ENCODE data around the gene ABCC6. TPM values are rescaled to one million over a fixed set of nuclear protein-coding genes. Genes with fewer than 3 reads are reported as not detected.
"Not testable (repeated sequence)": the region's sequence is repeated elsewhere in the genome, so short reads cannot be mapped to it uniquely, and the experiment has no call there.

The ABCC6 gene
- total RNA-seq, 1 experiment from 2014 or later: 1.1 TPM

DNA sequence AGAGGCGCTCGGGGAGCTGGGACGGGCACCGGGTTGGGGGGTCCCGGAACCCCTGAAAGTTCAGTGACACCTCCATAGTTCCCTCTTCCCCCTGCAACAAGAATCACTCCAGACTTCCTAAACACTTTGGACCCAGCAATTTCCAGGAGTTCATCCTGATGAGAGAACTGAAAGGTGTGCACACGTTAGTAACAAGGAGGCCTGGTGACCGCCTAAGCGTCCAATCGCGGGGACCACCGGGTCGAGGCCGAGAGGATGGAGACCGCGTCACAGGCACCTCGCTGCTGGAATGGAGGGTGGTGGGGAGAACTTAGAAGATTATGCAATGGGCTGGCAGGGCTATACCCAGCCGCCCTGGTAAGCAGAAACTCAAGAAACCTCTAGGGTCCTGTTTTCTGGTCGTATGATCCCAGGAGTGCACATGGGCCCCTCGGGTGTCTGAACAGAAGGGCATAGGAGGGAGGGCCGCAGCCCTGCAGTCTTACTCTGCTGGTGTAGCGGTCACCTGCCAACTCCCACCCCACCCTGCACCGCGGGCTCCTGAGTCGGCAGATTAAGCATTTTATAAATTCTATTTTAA lies 458 bp upstream of the ABCC6 start:
- H2BK15ac ChIP-seq (ENCODE audit: low read depth, low read length); H4K8ac ChIP-seq (replicated peaks; ENCODE audit: insufficient read length, low read depth, low read length); H3K4me1 Mint-ChIP-seq; H4K91ac ChIP-seq (ENCODE audit: insufficient read length, low read depth, low read length); H3K18ac ChIP-seq (ENCODE audit: insufficient read length, low read depth, low read length); H2AFZ ChIP-seq (ENCODE audit: low read length); H2BK12ac ChIP-seq (ENCODE audit: insufficient read length, low read depth, low read length); H3K27ac ChIP-seq (ENCODE audit: insufficient read length, low read depth, low read length); H3K4ac ChIP-seq (ENCODE audit: low read depth, low read length); H3K23ac ChIP-seq (ENCODE audit: insufficient read length, low read depth, low read length); H3K27ac Mint-ChIP-seq; H3K27me3 Mint-ChIP-seq (ENCODE audit: low read depth); H2BK20ac ChIP-seq (ENCODE audit: low read depth, low read length, poor library complexity, severe bottlenecking); H4K20me1 ChIP-seq (ENCODE audit: control insufficient read depth, insufficient read depth, insufficient read length); H3K9me3 Mint-ChIP-seq; H3K4me2 ChIP-seq (ENCODE audit: insufficient read depth, insufficient read length, low read length); H4K5ac ChIP-seq (ENCODE audit: insufficient read length, low read depth, low read length); H3K14ac ChIP-seq (ENCODE audit: insufficient read depth, low read length); H2BK5ac ChIP-seq (ENCODE audit: insufficient read length, low read length); DNase-seq; H3T11ph ChIP-seq (ENCODE audit: low read length); H3K79me1 ChIP-seq (ENCODE audit: insufficient read depth, low read depth, low read length, poor library complexity, severe bottlenecking); H3K36me3 Mint-ChIP-seq (ENCODE audit: insufficient read depth in 1 of 3, low read depth in 3 of 3); H3K79me2 ChIP-seq (ENCODE audit: insufficient read depth, low read length); H3K9ac ChIP-seq (ENCODE audit: extremely low read depth, insufficient read length, low read length); H2AK5ac ChIP-seq (ENCODE audit: insufficient read length, low read length); H3K56ac ChIP-seq (ENCODE audit: insufficient read length, low read depth, low read length); H3K27me3 ChIP-seq (ENCODE audit: insufficient read depth, low read length); H3K4me1 ChIP-seq (ENCODE audit: insufficient read depth, low read length); H2BK120ac ChIP-seq (ENCODE audit: low read depth, low read length, poor library complexity, severe bottlenecking); H3K9me3 ChIP-seq (ENCODE audit: control insufficient read depth, low read depth, low read length); H3K23me2 ChIP-seq (ENCODE audit: insufficient read length, low read depth, low read length, poor library complexity, severe bottlenecking): not testable (repeated sequence)
- peak overlapping the region; percentile 52 to 72 for H3K4me3 Mint-ChIP-seq
- WGBS (ENCODE audit: extremely low coverage, insufficient read length, low lambda C conversion rate): no CpG with 5 or more reads among the region's 24 CpGs

DNA sequence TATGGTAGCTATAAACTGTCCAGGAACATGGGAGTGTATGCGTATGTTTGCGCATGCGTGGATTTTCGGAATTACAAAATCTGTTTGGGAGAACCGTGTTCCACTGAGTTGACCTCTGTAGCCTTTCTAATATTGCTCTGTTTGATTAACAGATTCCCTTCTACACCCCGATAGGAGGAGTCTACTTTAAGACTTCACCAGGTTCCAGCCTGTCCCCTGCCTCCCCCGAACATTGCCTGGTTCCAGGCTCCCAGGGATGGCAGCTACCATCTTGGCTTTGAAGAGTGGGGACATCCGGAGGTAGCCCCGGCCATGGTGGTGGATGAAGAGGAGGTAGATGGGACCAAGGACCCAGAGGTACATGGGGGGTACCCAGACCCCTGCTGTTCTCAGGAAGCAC lies 1.9 kb downstream of the ABCC6 start:
- H3K36me3 Mint-ChIP-seq (ENCODE audit: insufficient read depth in 1 of 3, low read depth in 3 of 3); H2AK5ac ChIP-seq (ENCODE audit: insufficient read length, low read length); H2BK120ac ChIP-seq (ENCODE audit: low read depth, low read length, poor library complexity, severe bottlenecking); H3K56ac ChIP-seq (ENCODE audit: insufficient read length, low read depth, low read length); H4K5ac ChIP-seq (ENCODE audit: insufficient read length, low read depth, low read length); H3K27ac Mint-ChIP-seq; H3T11ph ChIP-seq (ENCODE audit: low read length); H3K9ac ChIP-seq (ENCODE audit: extremely low read depth, insufficient read length, low read length); H3K27ac ChIP-seq (ENCODE audit: insufficient read length, low read depth, low read length); H3K18ac ChIP-seq (ENCODE audit: insufficient read length, low read depth, low read length); H3K4me1 Mint-ChIP-seq; H3K79me1 ChIP-seq (ENCODE audit: insufficient read depth, low read depth, low read length, poor library complexity, severe bottlenecking); H3K27me3 Mint-ChIP-seq (ENCODE audit: low read depth); H2BK12ac ChIP-seq (ENCODE audit: insufficient read length, low read depth, low read length); H3K9me3 Mint-ChIP-seq; H3K14ac ChIP-seq (ENCODE audit: insufficient read depth, low read length); H2BK5ac ChIP-seq (ENCODE audit: insufficient read length, low read length); H4K8ac ChIP-seq (replicated peaks; ENCODE audit: insufficient read length, low read depth, low read length); H3K4me1 ChIP-seq (ENCODE audit: insufficient read depth, low read length); DNase-seq; H2BK20ac ChIP-seq (ENCODE audit: low read depth, low read length, poor library complexity, severe bottlenecking); H3K4me2 ChIP-seq (ENCODE audit: insufficient read depth, insufficient read length, low read length); H2AFZ ChIP-seq (ENCODE audit: low read length); H3K9me3 ChIP-seq (ENCODE audit: control insufficient read depth, low read depth, low read length); H3K23ac ChIP-seq (ENCODE audit: insufficient read length, low read depth, low read length); H2BK15ac ChIP-seq (ENCODE audit: low read depth, low read length); H3K4me3 Mint-ChIP-seq; H3K23me2 ChIP-seq (ENCODE audit: insufficient read length, low read depth, low read length, poor library complexity, severe bottlenecking); H3K79me2 ChIP-seq (ENCODE audit: insufficient read depth, low read length); H4K20me1 ChIP-seq (ENCODE audit: control insufficient read depth, insufficient read depth, insufficient read length); H3K4ac ChIP-seq (ENCODE audit: low read depth, low read length); H3K27me3 ChIP-seq (ENCODE audit: insufficient read depth, low read length); H4K91ac ChIP-seq (ENCODE audit: insufficient read length, low read depth, low read length): not testable (repeated sequence)
- no CpG with 5 or more reads among the region's 9 CpGs for WGBS (ENCODE audit: extremely low coverage, insufficient read length, low lambda C conversion rate)
